GM19438 (cell line): ENCODE results near the gene OR4Q3.
"Not testable (repeated sequence)": the region's sequence is repeated elsewhere in the genome, so short reads cannot be mapped to it uniquely, and the experiment has no call there.

Experiments used
- ATAC-seq: cut with Tn5 transposase; IDR thresholded peaks from one replicate; pipeline ENCODE4 v1.9.1; 2021; ENCODE audit warnings: low read depth; ENCODE audit not compliant: unreplicated experiment

Gene OR4Q3

DNA sequence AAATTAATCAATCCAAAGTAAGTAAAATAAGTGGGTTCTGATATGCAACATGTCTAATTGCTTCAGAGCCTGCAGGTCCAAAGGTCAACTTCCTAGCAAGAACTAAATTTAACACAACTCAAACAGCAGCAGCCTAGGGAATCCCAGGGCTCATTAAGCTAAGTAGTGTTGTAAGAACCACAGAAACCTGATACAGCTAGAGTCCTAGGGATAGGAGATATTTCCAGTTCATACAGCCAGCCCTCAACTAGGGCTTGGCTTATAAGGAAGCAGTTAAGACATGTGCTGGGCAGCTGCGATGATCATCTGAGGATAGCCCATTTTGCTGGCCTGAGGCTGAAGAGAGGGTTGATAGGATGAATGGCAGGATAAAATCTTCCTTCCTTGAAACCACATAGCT is at the start of gene OR4Q3:
OR4Q3 (plus strand) TSS at position 316 of the 400 bp plus-strand sequence.
- no peak for ATAC-seq

DNA sequence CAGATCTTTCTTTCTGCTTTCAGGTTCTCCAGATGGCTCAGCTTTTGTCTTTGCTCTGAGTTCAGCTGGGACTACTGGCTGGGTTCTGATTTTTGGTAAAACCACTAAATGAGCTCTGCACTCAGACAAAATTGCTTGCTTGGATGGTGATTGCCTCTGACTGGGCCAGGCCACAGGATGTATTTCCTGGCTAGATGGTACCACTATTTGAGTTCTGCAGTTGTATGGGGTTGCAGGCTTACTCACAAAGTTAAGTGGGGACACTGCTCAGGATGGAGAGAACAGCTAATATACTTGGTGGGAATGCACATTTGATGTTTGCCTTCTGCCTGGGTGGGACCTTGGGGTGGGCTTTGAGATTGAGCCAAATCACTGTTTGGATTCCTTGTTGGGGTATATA is 14.0 kb upstream of the OR4Q3 start:
- ATAC-seq: no peak

DNA sequence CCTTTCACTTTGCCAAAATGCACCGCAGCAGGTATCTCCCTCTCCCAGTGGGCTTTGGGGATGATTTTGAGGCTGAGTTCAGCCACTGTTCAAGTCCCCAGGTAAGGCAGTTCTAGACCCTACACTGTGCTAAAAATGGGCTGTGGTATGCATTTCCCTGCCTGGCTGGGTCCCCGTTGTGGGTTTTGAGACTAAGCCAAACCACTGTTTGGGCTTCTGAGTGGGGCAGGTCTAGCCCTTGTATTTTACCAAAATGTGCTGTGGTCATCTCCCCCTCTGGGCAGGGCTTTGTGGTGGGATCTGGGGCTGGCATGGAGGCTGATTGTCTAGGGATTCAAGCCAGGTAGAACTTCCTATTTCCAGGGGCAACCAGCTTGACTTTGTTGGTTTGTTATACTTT is 13.6 kb upstream of the OR4Q3 start:
- ATAC-seq: no peak

DNA sequence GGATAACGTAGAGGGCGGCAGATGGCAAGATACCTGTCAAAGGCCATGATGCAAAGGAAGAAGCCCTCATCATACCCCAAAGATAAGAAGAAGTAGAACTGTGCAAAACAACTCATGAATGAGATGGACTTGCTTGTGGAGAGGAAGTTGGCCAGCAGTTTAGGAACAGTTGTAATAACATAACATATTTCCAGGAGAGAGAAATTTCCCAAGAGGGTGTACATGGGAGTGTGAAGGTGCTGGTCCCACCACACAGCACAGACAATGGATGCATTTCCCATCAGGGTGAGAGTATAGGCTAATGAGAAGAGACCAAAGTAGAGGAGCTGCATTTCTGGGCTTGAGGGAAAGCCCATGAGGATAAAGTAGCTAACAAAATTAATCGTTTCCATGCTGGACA is 9.5 kb upstream of the OR4Q3 start:
- ATAC-seq: not testable (repeated sequence)

DNA sequence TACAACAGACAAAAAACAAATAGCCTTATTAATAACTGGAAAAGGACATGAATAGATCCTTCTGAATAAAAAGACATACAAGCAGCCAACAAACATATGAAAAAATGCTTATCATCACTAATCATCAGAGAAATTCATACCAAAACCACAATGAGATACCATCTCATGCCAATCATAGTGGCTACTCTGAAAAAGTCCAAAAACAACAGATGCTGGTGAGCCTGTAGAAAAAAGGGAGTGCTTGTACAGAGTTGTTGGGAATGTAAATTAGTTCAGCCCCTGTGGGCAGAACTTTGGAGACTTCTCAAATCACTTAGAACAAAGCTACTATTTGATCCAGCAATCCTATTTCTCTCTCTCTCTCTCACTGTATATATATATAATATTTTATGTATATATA is 8.9 kb downstream of the OR4Q3 start:
- ATAC-seq: not testable (repeated sequence)

DNA sequence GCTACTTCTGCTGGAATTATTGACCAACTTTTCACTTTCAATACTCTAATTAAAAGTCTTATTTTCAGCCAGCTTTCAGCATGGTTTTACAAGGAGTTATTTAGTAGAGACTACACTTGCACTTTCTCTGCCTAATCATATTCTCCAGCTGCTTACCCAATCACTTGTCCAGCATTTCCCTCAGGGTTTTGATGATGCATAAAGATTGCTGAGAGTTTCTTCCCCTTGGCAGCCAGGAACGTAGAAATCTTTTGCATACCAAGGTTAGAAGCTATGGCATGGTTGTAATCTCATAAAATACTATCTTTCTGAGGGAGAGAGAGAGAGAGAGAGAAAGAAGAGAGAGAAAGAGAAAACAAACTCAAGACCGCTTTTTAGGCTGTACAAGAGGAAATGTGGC is 10.8 kb downstream of the OR4Q3 start:
- no peak for ATAC-seq

DNA sequence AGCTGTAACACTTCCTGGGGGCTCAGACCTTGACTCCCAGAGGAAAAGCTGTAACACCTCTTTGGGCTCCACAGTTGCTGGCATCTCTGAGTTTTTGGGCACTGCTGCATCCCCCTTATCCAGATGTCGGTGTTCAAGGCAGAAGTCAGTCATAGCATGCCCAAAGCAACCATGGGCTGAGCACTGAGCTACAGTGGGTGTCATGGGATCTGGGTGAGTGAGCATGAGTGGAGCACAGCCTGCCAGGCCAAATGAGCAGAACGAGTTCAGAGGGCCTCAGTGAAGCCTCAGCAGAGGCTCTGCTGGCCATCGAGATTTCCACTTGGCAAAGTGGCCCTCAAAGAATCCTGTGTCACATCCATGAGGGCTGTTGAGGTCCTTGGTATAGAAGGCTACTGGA is 28.1 kb downstream of the OR4Q3 start:
- not testable (repeated sequence) for ATAC-seq

DNA sequence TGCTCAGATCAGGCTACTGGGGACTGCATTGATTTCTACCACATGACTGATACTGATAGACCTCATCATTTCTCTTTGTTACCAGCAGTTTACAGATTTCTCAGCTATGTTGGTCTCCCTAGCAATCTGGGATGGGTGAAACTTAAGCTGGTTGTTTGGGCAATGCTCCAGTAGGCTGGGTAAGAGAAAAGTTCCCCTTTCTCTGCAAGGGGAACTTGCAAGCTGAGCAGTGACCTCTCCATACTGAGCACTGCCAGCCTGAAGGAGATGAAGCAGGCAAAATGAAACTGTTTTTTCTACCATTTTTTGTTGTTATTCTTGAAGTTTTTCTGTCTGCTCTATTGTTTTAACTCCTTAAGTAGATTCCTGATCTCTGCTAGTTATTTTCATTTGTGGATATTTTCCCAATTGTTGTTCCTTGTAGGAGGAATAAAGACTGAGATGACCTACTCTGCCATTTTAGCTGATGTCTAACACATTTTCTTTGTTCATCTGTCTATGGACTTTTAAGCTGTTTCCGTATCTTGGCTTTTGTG is 28.6 kb downstream of the OR4Q3 start:
- no peak for ATAC-seq

DNA sequence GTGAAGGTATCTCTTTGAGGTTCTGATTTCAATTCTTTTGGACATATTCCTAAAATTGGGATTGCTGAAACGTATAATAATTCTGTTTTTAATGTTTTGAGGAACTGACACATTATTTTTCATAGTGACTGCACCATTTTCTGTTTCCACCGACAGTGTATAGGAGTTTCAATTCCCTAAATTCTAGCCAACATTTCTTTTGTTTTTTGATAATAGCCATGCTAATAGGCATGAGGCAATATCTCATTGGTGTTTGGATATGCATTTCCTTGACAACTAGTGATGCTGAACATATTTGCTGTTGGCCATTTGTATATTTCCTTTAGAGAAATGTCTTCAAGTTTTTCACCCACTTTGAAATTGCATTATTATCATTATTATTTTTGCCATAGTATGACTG is 29.1 kb downstream of the OR4Q3 start:
- not testable (repeated sequence) for ATAC-seq

DNA sequence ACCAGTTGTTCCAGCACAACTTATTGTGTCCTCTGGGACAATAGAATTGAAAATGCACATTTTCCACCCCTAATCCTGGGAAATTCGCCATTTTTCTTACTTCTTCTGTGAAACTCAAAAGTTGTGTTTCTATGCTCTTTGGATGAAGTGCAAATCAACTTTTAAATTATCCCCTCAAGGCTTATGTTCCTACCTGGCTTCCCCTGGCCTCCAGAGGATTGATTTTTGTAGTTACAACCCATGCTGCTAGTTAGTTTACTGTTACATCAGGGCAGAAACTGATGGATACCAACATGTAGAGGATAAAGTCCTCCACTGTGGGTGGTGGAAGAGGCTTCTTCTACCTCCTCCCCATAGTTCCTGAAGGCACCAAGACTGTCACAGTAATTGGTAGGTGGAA is 29.8 kb downstream of the OR4Q3 start, which contains the start of gene OR4M1:
OR4M1 (plus strand) TSS at position 301 of the 400 bp plus-strand sequence. CDS start 6,819 bp downstream, outside the sequence.
- ATAC-seq: not testable (repeated sequence)

DNA sequence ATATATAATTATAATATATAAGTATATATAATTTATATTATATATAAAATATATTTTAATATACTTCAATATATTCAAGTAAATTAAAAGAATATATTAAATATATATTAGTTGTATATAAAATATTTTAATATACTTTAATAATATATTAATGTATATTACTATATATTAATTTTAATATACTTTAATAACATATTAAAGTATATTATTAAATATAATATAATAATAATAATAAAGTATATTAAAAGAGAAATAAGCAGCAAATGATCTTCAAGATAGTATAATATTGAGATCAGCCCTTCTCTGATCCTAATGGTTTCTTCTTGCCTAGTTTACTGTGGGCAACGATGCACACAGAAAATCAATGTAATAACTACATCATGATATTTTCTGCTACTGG is 32.2 kb downstream of the OR4Q3 start:
- no peak for ATAC-seq

DNA sequence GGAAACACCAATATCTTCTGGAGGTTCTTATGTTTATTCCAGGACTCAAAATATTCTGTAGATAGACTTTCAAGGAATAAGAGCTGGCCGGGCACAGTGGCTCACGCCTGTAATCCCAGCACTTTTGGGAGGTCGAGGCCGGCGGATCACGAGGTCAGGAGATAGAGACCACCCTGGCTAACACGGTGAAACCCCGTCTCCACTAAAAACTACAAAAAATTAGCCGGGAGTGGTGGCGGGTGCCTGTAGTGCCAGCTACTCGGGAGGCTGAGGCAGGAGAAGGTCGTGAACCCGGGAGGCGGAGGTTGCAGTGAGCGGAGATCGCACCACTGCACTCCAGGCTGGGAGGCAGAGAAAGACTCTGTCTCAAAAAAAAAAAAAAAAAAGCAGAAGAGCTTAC is 42.5 kb downstream of the OR4Q3 start:
- ATAC-seq: not testable (repeated sequence)

DNA sequence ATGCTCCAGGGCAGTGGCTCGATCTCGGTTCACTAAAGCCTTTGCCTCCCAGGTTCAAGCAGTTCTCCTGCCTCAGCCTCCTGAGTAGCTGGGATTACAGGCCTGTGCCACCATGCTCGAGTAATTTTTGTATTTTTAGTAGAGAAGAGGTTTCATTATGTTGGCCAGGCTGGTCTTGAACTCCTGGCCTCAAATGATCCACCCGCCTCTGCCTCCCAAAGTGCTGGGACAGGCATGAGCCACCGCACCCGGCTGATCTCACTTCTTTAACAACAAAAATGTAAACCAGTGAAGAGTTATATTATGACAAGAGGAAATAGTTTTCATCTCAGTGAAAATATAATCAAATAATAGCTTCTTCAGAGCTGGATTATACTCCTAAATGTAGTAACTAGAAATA is 43.9 kb downstream of the OR4Q3 start:
- not testable (repeated sequence) for ATAC-seq

DNA sequence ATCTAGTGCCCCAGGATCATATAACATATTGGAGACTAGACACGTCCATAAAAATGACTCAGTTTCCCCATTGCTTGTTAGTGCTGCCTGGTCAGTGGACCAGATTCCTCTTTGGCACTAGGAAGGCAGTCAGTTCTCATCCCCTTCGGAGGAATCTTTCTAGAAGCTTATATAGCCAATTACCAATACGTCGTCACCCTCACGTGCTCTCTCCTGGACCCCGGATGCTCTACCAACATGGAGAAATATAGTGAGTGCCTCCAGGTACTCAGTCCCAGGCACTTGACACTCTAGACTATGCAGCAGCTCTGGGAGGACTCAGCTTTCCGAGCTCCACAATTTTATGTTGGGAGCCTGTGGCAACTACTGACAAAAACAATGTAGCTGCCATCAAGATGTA is 44.8 kb downstream of the OR4Q3 start:
- ATAC-seq: not testable (repeated sequence)

DNA sequence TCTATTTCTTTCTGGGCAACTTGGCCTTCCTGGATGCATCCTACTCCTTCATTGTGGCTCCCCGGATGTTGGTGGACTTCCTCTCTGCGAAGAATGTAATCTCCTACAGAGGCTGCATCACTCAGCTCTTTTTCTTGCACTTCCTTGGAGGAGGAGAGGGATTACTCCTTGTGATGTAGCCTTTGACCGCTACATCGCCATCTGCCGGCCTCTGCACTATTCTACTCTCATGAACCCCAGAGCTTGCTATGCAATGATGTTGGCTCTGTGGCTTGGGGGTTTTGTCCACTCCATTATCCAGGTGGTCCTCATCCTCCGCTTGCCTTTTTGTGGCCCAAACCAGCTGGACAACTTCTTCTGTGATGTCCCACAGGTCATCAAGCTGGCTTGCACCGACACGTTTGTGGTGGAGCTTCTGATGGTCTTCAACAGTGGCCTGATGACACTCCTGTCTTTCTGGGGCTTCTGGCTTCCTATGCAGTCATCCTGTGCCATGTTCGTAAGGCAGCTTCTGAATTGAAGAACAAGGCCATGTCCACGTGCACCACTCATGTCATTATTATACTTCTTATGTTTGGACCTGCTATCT is 53.2 kb downstream of the OR4Q3 start:
- not testable (repeated sequence) for ATAC-seq
